HG03521 (cell line): ENCODE results near the gene PURB.
"Not testable (repeated sequence)": the region's sequence is repeated elsewhere in the genome, so short reads cannot be mapped to it uniquely, and the experiment has no call there.

Experiments used
- ATAC-seq: cut with Tn5 transposase; IDR thresholded peaks from one replicate; pipeline ENCODE4 v1.9.1; 2021; ENCODE audit warnings: mild to moderate bottlenecking, moderate library complexity; ENCODE audit not compliant: unreplicated experiment

The PURB gene

GRCh38 chr7:44854644-44855364, 30.5 kb downstream of the PURB start:
- ATAC-seq: no peak

GRCh38 chr7:44853391-44853790, 31.9 kb downstream of the PURB start:
- ATAC-seq: no peak

DNA sequence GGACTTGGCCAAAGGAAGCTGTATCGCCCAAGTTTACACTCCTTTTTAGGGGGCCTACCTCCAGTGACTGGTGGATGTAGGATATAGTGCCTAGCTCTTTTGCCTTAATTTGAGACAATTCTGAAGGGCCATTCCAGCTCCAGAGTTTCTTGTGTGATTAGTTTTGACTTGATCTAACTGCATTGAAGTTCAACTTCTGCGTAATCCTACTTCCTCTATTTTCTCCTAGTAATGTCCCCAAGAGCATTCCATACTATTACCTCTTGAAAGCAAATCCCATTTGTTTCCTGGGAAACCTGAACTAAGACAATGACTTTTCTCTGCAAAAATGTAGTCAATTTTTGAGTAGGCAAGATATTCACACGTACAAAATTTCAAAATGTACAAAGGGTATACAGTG, 32.7 kb downstream of the PURB start:
- no peak for ATAC-seq

- no peak for ATAC-seq
These were observed 35.3 kb downstream of the PURB start for GRCh38 chr7:44849885-44850544.

DNA sequence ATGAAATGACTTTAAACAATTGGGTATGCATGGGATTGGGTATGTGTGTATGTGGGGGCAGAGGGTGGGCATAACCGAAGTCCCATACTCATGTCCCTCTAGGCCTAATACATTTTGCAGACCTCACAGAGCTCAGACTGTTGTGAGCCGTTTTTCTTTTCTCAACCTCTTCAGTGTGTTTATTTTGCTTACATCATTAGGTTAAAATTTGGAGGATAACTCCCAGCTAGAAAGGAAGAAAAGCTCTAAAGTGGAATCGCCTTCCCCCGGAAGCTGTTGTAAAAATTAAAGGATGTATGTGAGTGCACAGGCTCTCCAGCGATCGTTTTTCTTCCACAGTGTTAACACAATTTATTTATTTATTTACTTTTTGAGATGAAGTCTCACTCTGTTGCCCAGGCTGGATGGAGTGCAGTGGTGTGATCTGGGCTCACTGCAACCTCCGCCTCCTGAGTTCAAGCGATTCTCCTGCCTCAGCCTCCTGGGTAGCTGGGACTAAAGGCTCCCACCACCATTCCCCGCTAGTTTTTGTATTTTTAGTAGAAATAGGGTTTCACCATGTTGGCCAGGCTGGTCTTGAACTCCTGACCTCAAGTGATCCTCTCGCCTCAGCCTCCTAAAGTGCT, 36.0 kb downstream of the PURB start:
- no peak for ATAC-seq

DNA sequence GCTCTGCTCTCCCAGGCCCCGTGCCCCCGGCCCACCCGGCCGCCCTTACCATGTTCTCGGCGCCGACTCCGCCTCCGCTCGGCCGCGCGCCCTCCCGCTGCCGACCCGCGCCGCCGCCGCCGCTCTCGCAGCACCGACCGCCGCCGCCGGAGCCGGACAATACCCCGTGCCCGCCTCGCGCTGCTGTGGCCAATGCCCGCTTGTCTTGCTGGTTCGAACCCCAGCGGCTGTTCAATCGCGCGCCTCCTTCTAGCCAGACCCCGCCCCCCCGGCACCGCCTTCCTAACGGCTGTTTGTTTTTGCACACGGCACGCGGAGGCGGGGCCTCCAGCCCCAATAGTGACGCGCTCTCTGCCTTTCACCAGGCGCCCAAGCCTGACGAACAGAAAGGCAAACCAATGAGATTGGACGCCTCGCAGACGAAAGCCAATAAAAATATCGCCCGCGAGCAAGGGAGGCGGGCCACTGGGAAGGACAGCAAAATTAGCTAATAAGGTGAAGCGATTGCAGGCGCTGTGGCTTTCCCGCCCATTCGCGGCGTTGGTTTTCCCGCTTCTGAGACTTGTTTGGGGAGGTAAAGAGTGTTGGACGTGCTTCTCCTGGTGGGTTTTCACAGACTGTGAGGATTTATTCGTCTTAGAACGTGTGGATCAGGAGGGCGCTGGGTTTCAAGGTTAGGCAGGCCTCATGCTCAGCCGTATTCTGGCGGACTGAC, 37.3 kb downstream of the PURB start, which contains the start of gene H2AZ2:
Gene H2AZ2, minus strand, starts transcription at position 168 of the 715 bp plus-strand sequence. Its CDS starts 116 bp downstream, at position 52.
- peak; percentile 84 for ATAC-seq

GRCh38 chr7:44847509-44847919, 37.8 kb downstream of the PURB start:
- ATAC-seq: peak; percentile 63

GRCh38 chr7:44846816-44847508, 38.4 kb downstream of the PURB start:
- ATAC-seq: no peak

DNA sequence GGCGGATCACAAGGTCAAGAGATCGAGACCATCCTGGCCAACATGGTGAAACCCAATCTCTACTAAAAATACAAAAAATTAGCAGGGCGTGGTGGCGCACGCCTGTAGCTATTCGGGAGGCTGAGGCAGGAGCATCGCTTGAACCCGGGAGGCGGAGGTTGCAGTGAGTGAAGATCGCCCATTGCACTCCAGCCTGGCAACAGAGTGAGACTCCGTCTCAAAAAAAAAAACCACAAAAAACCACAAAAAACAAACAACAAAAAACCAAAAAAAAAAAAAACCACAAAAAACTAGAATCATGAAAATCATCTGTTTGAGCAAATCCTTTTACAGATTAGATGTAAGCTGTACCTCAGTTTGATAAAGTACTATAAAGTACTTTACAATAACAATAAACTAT, 38.9 kb downstream of the PURB start:
- ATAC-seq: not testable (repeated sequence)

DNA sequence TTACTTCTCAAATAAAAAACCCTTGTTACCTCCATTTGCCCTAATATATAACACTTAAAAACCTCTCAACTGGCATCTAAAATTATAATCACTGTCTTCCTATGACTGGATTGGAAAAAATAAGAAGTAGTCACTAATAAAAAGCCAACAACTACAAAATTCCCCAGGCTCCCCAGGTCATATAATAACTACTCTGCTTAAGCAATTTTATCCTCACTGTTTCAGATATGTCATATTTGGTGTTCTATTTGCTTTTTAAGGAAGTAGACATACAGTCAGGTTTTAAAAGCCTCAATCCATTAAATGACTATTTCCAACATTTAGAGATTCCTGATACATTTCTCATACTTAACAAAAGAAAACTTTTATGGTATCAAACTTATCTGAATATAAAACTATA, 39.9 kb downstream of the PURB start:
- no peak for ATAC-seq

DNA sequence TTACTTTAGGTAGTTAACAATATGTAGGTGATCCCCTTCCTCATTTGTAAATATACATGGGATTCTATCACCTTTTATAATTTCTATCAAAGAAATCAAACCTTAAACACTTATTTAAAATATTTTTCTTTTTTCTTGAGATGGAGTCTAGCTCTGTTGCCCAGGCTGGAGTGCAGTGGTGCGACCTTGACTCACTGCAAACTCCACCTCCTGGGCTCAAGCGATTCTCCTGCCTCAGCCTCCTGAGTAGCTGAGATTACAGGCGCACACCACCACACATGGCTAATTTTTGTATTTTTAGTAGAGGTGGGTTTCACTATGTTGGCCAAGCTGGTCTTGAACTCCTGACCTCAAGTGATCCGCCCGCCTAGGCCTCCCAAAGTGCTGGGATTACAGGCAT, 41.9 kb downstream of the PURB start:
- not testable (repeated sequence) for ATAC-seq

GRCh38 chr7:44842675-44843074, 42.7 kb downstream of the PURB start:
- not testable (repeated sequence) for ATAC-seq

GRCh38 chr7:44838751-44839150, 46.6 kb downstream of the PURB start:
- no peak for ATAC-seq

DNA sequence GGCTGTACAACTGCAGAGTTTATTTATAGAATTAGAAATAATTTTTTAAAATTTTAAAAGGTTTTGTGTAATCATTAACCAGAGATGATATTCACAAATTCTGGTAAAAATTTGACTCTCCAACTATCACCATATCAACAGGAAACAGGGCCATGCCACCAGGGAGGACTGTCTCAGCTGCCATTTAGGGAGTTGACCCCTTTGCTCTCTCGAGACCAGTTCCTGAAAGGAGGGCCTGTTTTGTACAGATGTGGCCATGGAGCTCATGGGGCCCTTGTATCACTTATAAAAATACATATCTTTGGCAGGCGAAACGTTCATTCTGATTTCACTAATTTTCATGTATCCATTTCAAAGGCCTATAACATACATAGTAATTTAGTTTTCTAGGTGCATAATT, 57.8 kb downstream of the PURB start:
- no peak for ATAC-seq
